Mesendoderm (in vitro differentiated cells): ENCODE measurements around the gene ZNF662.
A peak's percentile ranks its signal among the peaks of the same experiment; 100 is the strongest.

Source experiments
- DNase-seq: peaks from one replicate; pipeline ENCODE4 v3.0.0; 2013
- H2AK5ac ChIP-seq: 2 replicates; pipeline ENCODE4 v1.6.1; 2013; ENCODE audit warnings: low read length, inconsistent platforms
- H2BK120ac ChIP-seq: 2 replicates; pipeline ENCODE4 v1.6.1; 2013; ENCODE audit warnings: low read depth, mild to moderate bottlenecking, low read length, moderate library complexity, mixed read lengths
- H2BK15ac ChIP-seq: replicated peaks from 2 replicates; pipeline ENCODE4 v1.6.1; 2013; ENCODE audit warnings: low read depth, mild to moderate bottlenecking, moderate library complexity
- H2BK5ac ChIP-seq: 2 replicates; pipeline ENCODE4 v1.6.1; 2013; ENCODE audit warnings: low read length, inconsistent platforms
- H3K18ac ChIP-seq: 2 replicates; pipeline ENCODE4 v1.6.1; 2013; ENCODE audit warnings: mild to moderate bottlenecking, low read length, mixed read lengths
- H3K23ac ChIP-seq: one replicate; pipeline ENCODE4 v1.6.1; 2013; ENCODE audit warnings: low read length
- H3K27ac ChIP-seq: 2 replicates; pipeline ENCODE4 v1.5.1; 2013; ENCODE audit warnings: low read depth, mild to moderate bottlenecking, inconsistent platforms, low read length, moderate library complexity
- H3K27me3 ChIP-seq: 2 replicates; pipeline ENCODE4 v1.6.1; 2013; ENCODE audit warnings: low read length, control low read depth, mild to moderate bottlenecking, inconsistent platforms; ENCODE audit not compliant: insufficient read depth, poor library complexity
- H3K36me3 ChIP-seq: 2 replicates; pipeline ENCODE4 v1.6.1; 2013; ENCODE audit warnings: low read length, inconsistent platforms; ENCODE audit not compliant: control insufficient read depth, insufficient read depth
- H3K4ac ChIP-seq: one replicate; pipeline ENCODE4 v1.6.1; 2013; ENCODE audit warnings: low read depth, mild to moderate bottlenecking, low read length, moderate library complexity
- H3K4me1 ChIP-seq: 2 replicates; pipeline ENCODE4 v1.6.1; 2013; ENCODE audit warnings: low read depth, low read length, inconsistent platforms; ENCODE audit not compliant: control insufficient read depth
- H3K4me2 ChIP-seq: 2 replicates; pipeline ENCODE4 v1.6.1; 2013; ENCODE audit warnings: low read length
- H3K4me3 ChIP-seq: 2 replicates; pipeline ENCODE4 v1.5.1; 2013; ENCODE audit warnings: mild to moderate bottlenecking, low read length
- H3K56ac ChIP-seq: one replicate; pipeline ENCODE4 v1.6.1; 2013; ENCODE audit warnings: low read length
- H3K79me1 ChIP-seq: 2 replicates; pipeline ENCODE4 v1.6.1; 2013; ENCODE audit warnings: low read length, inconsistent platforms
- H3K79me2 ChIP-seq: 2 replicates; pipeline ENCODE4 v1.6.1; 2013; ENCODE audit warnings: mild to moderate bottlenecking, low read length; ENCODE audit not compliant: control insufficient read depth, insufficient read depth
- H3K9ac ChIP-seq: 2 replicates; pipeline ENCODE4 v1.6.1; 2013; ENCODE audit warnings: low read length, inconsistent platforms
- H4K5ac ChIP-seq: one replicate; pipeline ENCODE4 v1.6.1; 2013; ENCODE audit warnings: low read length
- H4K8ac ChIP-seq: one replicate; pipeline ENCODE4 v1.6.1; 2013; ENCODE audit warnings: low read depth, mild to moderate bottlenecking, control low read depth, low read length, moderate library complexity
- WGBS: extraction: QIAGEN DNeasy Blood & Tissue Kit; methylation state at CpG from one replicate; pipeline ENCODE4 v1.1.7; 2013; ENCODE audit warnings: low lambda C conversion rate, missing lambda C conversion rate; ENCODE audit not compliant: insufficient coverage; ENCODE audit errors: extremely low coverage; 5-methylcytosine and 5-hydroxymethylcytosine counted together

The ZNF662 gene

DNA sequence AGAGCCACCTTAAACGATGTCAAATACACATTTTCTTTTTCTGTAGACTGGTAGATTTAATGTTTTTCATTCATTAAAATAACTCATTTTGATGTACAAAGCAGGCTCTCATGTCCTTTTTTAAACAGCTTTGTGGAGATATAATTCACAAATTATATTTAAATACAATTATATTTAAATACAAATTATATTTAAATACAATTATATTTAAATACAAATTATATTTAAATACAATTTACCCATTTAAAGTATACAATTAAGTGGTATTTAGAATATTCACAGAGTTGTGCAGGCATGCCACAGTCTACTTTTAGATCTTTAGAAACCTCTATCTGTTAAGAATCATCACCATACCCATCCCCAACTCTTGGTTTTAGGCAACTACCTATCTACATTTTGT lies 36.8 kb downstream of the ZNF662 start:
- Histone ChIP-seq H4K8ac (no peak overlapping the region), H3K79me2 (no peaks in the 10 kb centered on the region), H3K4me3 (no peak overlapping the region), H3K79me1 (no peaks in the 10 kb centered on the region), H3K56ac (no peak overlapping the region), H2AK5ac (no peak overlapping the region), H4K5ac (no peak overlapping the region), H3K4me1 (no peaks in the 10 kb centered on the region), H2BK5ac (no peak overlapping the region), H3K4ac (no peak overlapping the region), H3K23ac (no peak overlapping the region), H3K27me3 (no peaks in the 10 kb centered on the region), H3K18ac (no peak overlapping the region), H2BK120ac (no peak overlapping the region), H3K4me2 (no peak overlapping the region), H3K9ac (no peak overlapping the region), H3K36me3 (no peaks in the 10 kb centered on the region), H3K27ac (no peak overlapping the region), H2BK15ac (no peak overlapping the region)
- WGBS = no CpG with 5 or more reads among the region's 1 CpG
- DNase-seq = no peak

- H3K36me3 ChIP-seq = no peaks in the 10 kb centered on the region
- no peak overlapping the region for H3K4me3 ChIP-seq
- no peak for DNase-seq
- no peak overlapping the region for H3K4ac ChIP-seq
- H2AK5ac ChIP-seq = no peak overlapping the region
- H3K18ac ChIP-seq = no peak overlapping the region
- no peak overlapping the region for H2BK5ac ChIP-seq
- H3K23ac ChIP-seq = no peak overlapping the region
- no peak overlapping the region for H3K4me2 ChIP-seq
- no peaks in the 10 kb centered on the region for H3K79me1 ChIP-seq
- H3K4me1 ChIP-seq = no peaks in the 10 kb centered on the region
- H4K5ac ChIP-seq = no peak overlapping the region
- H3K27ac ChIP-seq = no peak overlapping the region
- H2BK120ac ChIP-seq = no peak overlapping the region
- WGBS = no CpG with 5 or more reads among the region's 5 CpGs
- H2BK15ac ChIP-seq = no peak overlapping the region
- no peak overlapping the region for H3K56ac ChIP-seq
- no peaks in the 10 kb centered on the region for H3K79me2 ChIP-seq
- H4K8ac ChIP-seq = no peak overlapping the region
- no peaks in the 10 kb centered on the region for H3K27me3 ChIP-seq
- H3K9ac ChIP-seq = no peak overlapping the region
Observed at GRCh38 chr3:42946050-42946449, 40.1 kb downstream of the ZNF662 start.

GRCh38 chr3:42957573-42957972 lies 51.6 kb downstream of the ZNF662 start:
- Histone ChIP-seq H3K36me3 (no peaks in the 10 kb centered on the region), H4K8ac (no peak overlapping the region), H3K4me2 (no peak overlapping the region), H2AK5ac (no peak overlapping the region), H4K5ac (no peak overlapping the region), H3K23ac (no peak overlapping the region), H3K27ac (no peak overlapping the region), H3K4me1 (no peaks in the 10 kb centered on the region), H3K18ac (no peak overlapping the region), H3K4ac (no peak overlapping the region), H2BK120ac (no peak overlapping the region), H3K9ac (no peak overlapping the region), H3K4me3 (no peak overlapping the region), H2BK15ac (no peak overlapping the region), H3K27me3 (no peaks in the 10 kb centered on the region), H3K56ac (no peak overlapping the region), H2BK5ac (no peak overlapping the region), H3K79me2 (no peaks in the 10 kb centered on the region), H3K79me1 (no peaks in the 10 kb centered on the region)
- DNase-seq = peak; percentile 18
- no CpG with 5 or more reads among the region's 3 CpGs for WGBS

DNA sequence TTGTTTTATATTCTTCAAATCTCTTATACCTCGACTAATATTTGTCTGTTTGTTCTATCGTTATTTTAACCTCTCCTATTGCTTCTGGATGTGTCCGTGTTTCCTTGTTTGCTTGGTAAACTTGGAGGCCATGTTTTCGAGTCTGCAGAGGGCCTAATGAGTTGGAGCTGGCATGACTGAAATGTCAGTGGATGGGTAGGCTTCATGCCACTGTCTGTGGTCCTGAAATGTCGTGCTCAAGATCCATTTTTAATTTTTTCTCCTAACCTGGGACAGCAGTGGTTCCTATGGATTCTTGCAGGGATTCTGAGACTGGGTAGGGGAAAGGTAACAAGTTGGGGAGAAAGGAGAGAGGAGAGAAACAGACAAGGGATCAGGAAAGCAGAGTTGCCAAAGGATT lies 54.3 kb downstream of the ZNF662 start:
- Histone ChIP-seq H3K27ac (no peak overlapping the region), H2BK5ac (no peak overlapping the region), H4K8ac (no peak overlapping the region), H2AK5ac (no peak overlapping the region), H3K36me3 (no peaks in the 10 kb centered on the region), H3K18ac (no peak overlapping the region), H3K4me1 (no peaks in the 10 kb centered on the region), H2BK15ac (no peak overlapping the region), H3K79me2 (no peaks in the 10 kb centered on the region), H3K4me3 (no peak overlapping the region), H3K79me1 (no peaks in the 10 kb centered on the region), H3K9ac (no peak overlapping the region), H3K4ac (no peak overlapping the region), H2BK120ac (no peak overlapping the region), H3K4me2 (no peak overlapping the region), H4K5ac (no peak overlapping the region), H3K27me3 (no peaks in the 10 kb centered on the region), H3K56ac (no peak overlapping the region), H3K23ac (no peak overlapping the region)
- WGBS = no CpG with 5 or more reads among the region's 5 CpGs
- peak; percentile 21 for DNase-seq

- Histone ChIP-seq H3K4me1 (no peaks in the 10 kb centered on the region), H3K36me3 (no peaks in the 10 kb centered on the region), H4K8ac (no peak overlapping the region), H3K56ac (no peak overlapping the region), H3K18ac (no peak overlapping the region), H3K23ac (no peak overlapping the region), H3K4me2 (no peak overlapping the region), H3K4ac (no peak overlapping the region), H2AK5ac (no peak overlapping the region), H3K79me2 (no peaks in the 10 kb centered on the region), H3K4me3 (no peak overlapping the region), H3K79me1 (no peaks in the 10 kb centered on the region), H4K5ac (no peak overlapping the region), H3K9ac (no peak overlapping the region), H3K27ac (no peak overlapping the region), H2BK120ac (no peak overlapping the region), H2BK5ac (no peak overlapping the region), H2BK15ac (no peak overlapping the region), H3K27me3 (no peaks in the 10 kb centered on the region)
- no peak for DNase-seq
- WGBS = no CpG with 5 or more reads among the region's 1 CpG
Observed at GRCh38 chr3:42960786-42961185, 54.8 kb downstream of the ZNF662 start.

- Histone ChIP-seq H3K4me1 (no peaks in the 10 kb centered on the region), H2BK5ac (no peak overlapping the region), H3K79me2 (no peaks in the 10 kb centered on the region), H3K79me1 (no peaks in the 10 kb centered on the region), H3K9ac (no peak overlapping the region), H2BK15ac (no peak overlapping the region), H3K23ac (no peak overlapping the region), H3K27me3 (no peaks in the 10 kb centered on the region), H3K4ac (no peak overlapping the region), H3K4me3 (no peak overlapping the region), H2AK5ac (no peak overlapping the region), H3K18ac (no peak overlapping the region), H3K36me3 (no peaks in the 10 kb centered on the region), H3K27ac (no peak overlapping the region), H4K8ac (no peak overlapping the region), H4K5ac (no peak overlapping the region), H2BK120ac (no peak overlapping the region), H3K56ac (no peak overlapping the region), H3K4me2 (no peak overlapping the region)
- DNase-seq = peak; percentile 64
- WGBS = no CpG with 5 or more reads among the region's 4 CpGs
Observed at GRCh38 chr3:42961633-42962032, 55.7 kb downstream of the ZNF662 start.
